Spleen (tissue), 11 donors: ENCODE data around the gene CDK18. TPM values are rescaled to one million over a fixed set of nuclear protein-coding genes. Genes with fewer than 3 reads are reported as not detected.

ENCODE experiments used
- DNase-seq: peaks from one replicate; pipeline ENCODE4 v3.0.0-alpha.2; 2020
- H3K27ac ChIP-seq, 8 donors: fragments of 200-600 bp; sonication (generic) in 7 of 8; 1 replicate in 4 of 8; 2 replicates in 4 of 8; pipeline versions ENCODE4 v1.5.0 to v1.8.0; 2016 to 2021; ENCODE audit warnings: inconsistent platforms in 4 of 8, mild to moderate bottlenecking in 4 of 8, moderate library complexity in 1 of 8
- H3K27me3 ChIP-seq, 7 donors: fragments of 200-600 bp; sonication (generic) in 6 of 7; replicated peaks in 1 of 7; 1 replicate in 4 of 7; 2 replicates in 3 of 7; pipeline versions ENCODE4 v1.5.0 to v1.8.0; 2016 to 2021; ENCODE audit warnings: inconsistent platforms in 3 of 7, mild to moderate bottlenecking in 1 of 7
- H3K36me3 ChIP-seq, 6 donors: fragments of 200-600 bp; sonication (generic) in 5 of 6; 1 replicate in 4 of 6; 2 replicates in 2 of 6; pipeline versions ENCODE4 v1.5.0 to v1.8.0; 2016 to 2021; ENCODE audit warnings: inconsistent platforms in 2 of 6
- H3K4me1 ChIP-seq, 6 donors: fragments of 200-600 bp; sonication (generic) in 5 of 6; 1 replicate in 3 of 6; 2 replicates in 3 of 6; pipeline versions ENCODE4 v1.5.0 to v1.8.0; 2016 to 2021; ENCODE audit warnings: inconsistent platforms in 3 of 6
- H3K4me3 ChIP-seq, 8 donors: fragments of 200-600 bp; sonication (generic) in 7 of 8; 1 replicate in 4 of 8; 2 replicates in 4 of 8; pipeline versions ENCODE4 v1.5.0 to v1.8.0; 2016 to 2021; ENCODE audit warnings: inconsistent platforms in 4 of 8, mild to moderate bottlenecking in 4 of 8, moderate library complexity in 2 of 8
- H3K9me3 ChIP-seq, 8 donors: fragments of 200-600 bp; sonication (generic) in 7 of 8; 1 replicate in 4 of 8; 2 replicates in 4 of 8; pipeline versions ENCODE4 v1.5.0 to v1.8.0; 2016 to 2021; ENCODE audit warnings: inconsistent platforms in 4 of 8
- CTCF ChIP-seq, 11 experiments: fragments of 200-600 bp in 7 of 11; fragments of 450-650 bp in 4 of 11; sonication (generic) in 4 of 11; IDR thresholded peaks in 8 of 11; conservative IDR thresholded peaks in 3 of 11; 1 replicate in 7 of 11; 2 replicates in 4 of 11; pipeline versions ENCODE4 v1.4.0 to v1.8.0; 2016 to 2021; ENCODE audit warnings: antibody characterized with exemption in 11 of 11, inconsistent platforms in 4 of 11, mild to moderate bottlenecking in 1 of 11
- POLR2A ChIP-seq, 3 donors: fragments of 450-650 bp; IDR thresholded peaks; one replicate each; pipeline ENCODE4 v1.5.1; 2017; ENCODE audit warnings: antibody characterized with exemption in 3 of 3, mild to moderate bottlenecking in 1 of 3
- POLR2AphosphoS5 ChIP-seq, 3 donors: sonication (generic); formaldehyde crosslinking; IDR thresholded peaks; one replicate each; pipeline ENCODE4 v1.5.1; 2017; ENCODE audit warnings: antibody characterized with exemption in 3 of 3
- WGBS, 5 donors: extraction: QIAGEN DNeasy Blood & Tissue Kit in 3 of 5; methylation state at CpG; one replicate each; pipeline versions ENCODE4 v1.1.5 to v1.1.7; 2013 to 2018; 5-methylcytosine and 5-hydroxymethylcytosine counted together
- intact Hi-C: fragments of 100-400 bp; cut with DNase I; formaldehyde crosslinking; loops from one replicate; pipeline ENCODE4 v1.15.0; 2023; ENCODE audit warnings: low total_unique reads
- polyA plus RNA-seq, 3 donors: library from polyadenylated mRNA; stranded (reverse); fragments of 200-250 nt; gene quantifications; one replicate each; pipeline ENCODE4 v1.2.1, GENCODE V29; 2013
- total RNA-seq, 7 donors: library from RNA; depleted of rRNA in 3 of 7; stranded (reverse); fragments of >200 nt in 3 of 7; fragmentation: NEBNext Ultra II Directional in 4 of 7; extraction: Animal tissue kit (Norgen Biotek cat#: 25700) in 4 of 7; gene quantifications; one replicate each; pipeline versions ENCODE4 v1.1.0 to v1.2.1, GENCODE V29; 2016 to 2021
- donor health status: healthy with polysubstance abuse.
- donor health status: DM: no; HTN: no; CAD: no; lungs with moderate emphysema.
- donor health status: DM: no; HTN: no; CAD: no.
- donor health status: Bipolar disorder and iron deficiency.
- donor health status: healthy.
- donor health status: DM: no; HTN: no; CAD: no.
- donor health status: DM: yes; HTN: yes; CAD: no.

Gene CDK18
- total and polyA plus RNA-seq, 10 donors = 3.5 to 25.3 (median 17.8) TPM

- WGBS, 5 donors = 58 to 75% (median 70%) methylated on average over 7 to 8 of the region's 8 CpGs
- DNase-seq = no peak
These were observed 14.4 kb downstream of the CDK18 start for GRCh38 chr1:205518661-205519540.

DNA sequence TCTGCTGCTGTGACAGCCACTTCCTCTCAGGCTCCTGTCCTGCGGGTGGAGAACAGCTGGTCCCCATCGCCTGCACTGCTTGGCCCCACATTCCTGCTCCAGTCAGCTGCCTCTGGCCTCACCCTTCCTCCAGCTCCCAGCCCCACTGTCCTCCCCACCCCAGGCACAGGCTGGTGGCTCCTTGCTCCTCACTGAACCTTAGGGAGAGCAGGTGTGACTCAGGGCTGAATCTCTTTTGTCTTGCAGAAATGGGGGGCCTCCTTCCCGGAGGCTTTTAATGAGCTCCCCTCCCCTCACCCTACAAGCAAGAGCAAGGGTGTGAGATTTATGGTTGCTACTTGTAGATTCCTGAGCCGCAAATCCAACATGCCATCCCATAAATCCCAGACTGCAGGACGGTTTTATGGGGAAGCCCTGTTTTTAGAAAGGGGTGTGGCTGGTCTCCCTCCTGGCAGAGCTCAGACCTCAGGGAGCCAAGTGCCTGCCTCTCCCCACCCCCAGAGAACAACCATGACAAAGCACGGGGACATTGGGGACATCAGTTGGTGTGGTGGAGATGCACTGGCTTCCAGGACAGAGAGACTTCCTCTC, 15.2 kb downstream of the CDK18 start:
- peaks cover 0 to 34% (median 10%) of the 10 kb centered on the region in 6 donors for H3K4me1 ChIP-seq
- H3K4me3 ChIP-seq = no peak overlapping the region
- peaks cover 0 to 4% (median 0%) of the 10 kb centered on the region in 6 donors for H3K36me3 ChIP-seq
- TF ChIP-seq CTCF (IDR thresholded peaks at IDR 0.05 in 8 of 11, conservative IDR thresholded peaks at IDR 0.05 in 3 of 11) (no peak), POLR2AphosphoS5 (IDR thresholded peaks at IDR 0.05) (peak; percentile 70 to 73 (median 71))
- 40 to 53% (median 47%) methylated on average over 4 to 6 of the region's 6 CpGs for WGBS, 5 donors
- intact Hi-C loops = loop anchor here (5.0 kb wide), 1 partner anchor 247 kb away; no protein-coding TSS in a partner anchor
- H3K9me3 ChIP-seq = no peaks in the 10 kb centered on the region
- no peak for DNase-seq
- no peaks in the 10 kb centered on the region for H3K27me3 ChIP-seq
- peak overlapping the region in 7 of 8 donors; percentile 7 to 64 (median 29) for H3K27ac ChIP-seq

More at GRCh38 chr1:205518661-205519540, 14.4 kb downstream of the CDK18 start:
- Histone ChIP-seq H3K36me3 (peaks cover 0 to 4% (median 0%) of the 10 kb centered on the region in 6 donors), H3K27ac (peak overlapping the region in 5 of 8 donors; percentile 32 to 64 (median 53)), H3K4me1 (peaks cover 0 to 32% (median 12%) of the 10 kb centered on the region in 6 donors), H3K9me3 (no peaks in the 10 kb centered on the region), H3K27me3 (no peaks in the 10 kb centered on the region), H3K4me3 (no peak overlapping the region)
- TF ChIP-seq POLR2AphosphoS5 (IDR thresholded peaks at IDR 0.05) (no peak), POLR2A (IDR thresholded peaks at IDR 0.05) (no peak), CTCF (IDR thresholded peaks at IDR 0.05 in 8 of 11, conservative IDR thresholded peaks at IDR 0.05 in 3 of 11) (no peak)
- intact Hi-C loops = no loop called here

GRCh38 chr1:205520709-205521108, 16.2 kb downstream of the CDK18 start:
- Histone ChIP-seq H3K27ac (peak overlapping the region in 1 of 8 donors; percentile 52), H3K4me1 (peaks cover 0 to 28% (median 5%) of the 10 kb centered on the region in 6 donors), H3K9me3 (no peaks in the 10 kb centered on the region), H3K36me3 (peaks cover 0 to 5% (median 0%) of the 10 kb centered on the region in 6 donors), H3K4me3 (no peak overlapping the region), H3K27me3 (no peaks in the 10 kb centered on the region)
- WGBS, 5 donors = 89 to 96% (median 91%) methylated on average over 4 of the region's 4 CpGs
- TF ChIP-seq CTCF (IDR thresholded peaks at IDR 0.05 in 8 of 11, conservative IDR thresholded peaks at IDR 0.05 in 3 of 11) = no peak
- TF ChIP-seq POLR2AphosphoS5 (IDR thresholded peaks at IDR 0.05) = no peak
- intact Hi-C loops = loop anchor here (5.0 kb wide), 1 partner anchor 248 kb away; no protein-coding TSS in a partner anchor
- DNase-seq = no peak

DNA sequence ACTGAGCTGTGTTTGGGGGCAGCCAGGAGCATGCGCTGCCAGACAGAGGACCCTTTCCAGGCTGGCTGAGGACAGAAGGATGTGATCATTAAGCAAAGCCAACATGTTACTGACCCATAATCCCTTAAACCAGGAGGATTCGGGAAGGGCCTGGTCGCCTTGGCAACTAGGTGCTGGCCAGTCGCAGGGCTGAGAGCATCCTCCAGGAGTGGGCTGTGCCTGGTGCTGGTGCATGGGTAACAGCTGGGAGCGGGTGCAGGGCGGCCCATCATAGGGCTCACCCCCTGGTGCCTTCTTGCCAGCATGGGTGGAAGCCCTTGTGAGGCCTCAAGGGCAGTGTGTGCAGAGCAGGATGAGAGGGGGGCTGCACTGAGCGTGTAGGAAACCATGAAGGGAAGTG, 17.2 kb downstream of the CDK18 start:
- H3K9me3 ChIP-seq = no peaks in the 10 kb centered on the region
- H3K4me1 ChIP-seq = peaks cover 0 to 24% (median 3%) of the 10 kb centered on the region in 6 donors
- H3K36me3 ChIP-seq = peaks cover 0 to 14% (median 0%) of the 10 kb centered on the region in 6 donors
- no peaks in the 10 kb centered on the region for H3K27me3 ChIP-seq
- WGBS, 5 donors = 58 to 81% (median 70%) methylated on average over 4 to 7 of the region's 7 CpGs
- intact Hi-C loops = loop anchor here (5.0 kb wide), 1 partner anchor 249 kb away; no protein-coding TSS in a partner anchor
- TF ChIP-seq POLR2A (IDR thresholded peaks at IDR 0.05) (no peak), CTCF (IDR thresholded peaks at IDR 0.05 in 8 of 11, conservative IDR thresholded peaks at IDR 0.05 in 3 of 11) (no peak), POLR2AphosphoS5 (IDR thresholded peaks at IDR 0.05) (no peak)
- H3K27ac ChIP-seq = no peak overlapping the region
- H3K4me3 ChIP-seq = no peak overlapping the region
- no peak for DNase-seq
